ENCODE data around the gene PPA1.
"Not testable (repeated sequence)": the region's sequence is repeated elsewhere in the genome, so short reads cannot be mapped to it uniquely, and the experiment has no call there.

PPA1 gene

GRCh38 chr10:70169011-70169410, 64.2 kb downstream of the PPA1 start:
- no peak for DNase-seq (ENCODE audit: low read depth)

- no peak for DNase-seq (ENCODE audit: low read depth)
These were observed 66.0 kb downstream of the PPA1 start for GRCh38 chr10:70167246-70167645.

GRCh38 chr10:70166394-70166793, 66.8 kb downstream of the PPA1 start:
- no peak for DNase-seq (ENCODE audit: low read depth)

- no peak for DNase-seq (ENCODE audit: low read depth)
These were observed 69.1 kb downstream of the PPA1 start for GRCh38 chr10:70164163-70164562.

- DNase-seq (ENCODE audit: low read depth): no peak
These were observed 69.8 kb downstream of the PPA1 start for GRCh38 chr10:70163448-70163847.

- DNase-seq (ENCODE audit: low read depth): no peak
These were observed 70.4 kb downstream of the PPA1 start for GRCh38 chr10:70162892-70163201.

- no peak for DNase-seq (ENCODE audit: low read depth)
These were observed 70.9 kb downstream of the PPA1 start for GRCh38 chr10:70162151-70162891.

- no peak for DNase-seq (ENCODE audit: low read depth)
These were observed 72.4 kb downstream of the PPA1 start for GRCh38 chr10:70160798-70161197.

- DNase-seq (ENCODE audit: low read depth): not testable (repeated sequence)
These were observed 73.9 kb downstream of the PPA1 start for GRCh38 chr10:70159366-70159765.

- DNase-seq (ENCODE audit: low read depth): no peak
These were observed 75.1 kb downstream of the PPA1 start for GRCh38 chr10:70158113-70158512.

GRCh38 chr10:70155255-70155838, 77.9 kb downstream of the PPA1 start:
- no peak for DNase-seq (ENCODE audit: low read depth)
